HL-60 (cell line): Measurements from ENCODE around the gene MYBPC2.

ENCODE experiments used
- DNase-seq, 2 experiments: peaks; one replicate each; pipeline ENCODE4 v3.0.0-alpha.2; 2010 to 2020; ENCODE audit warnings: low read depth in 1 of 2, low spot score in 1 of 2
- H3K27ac ChIP-seq: fragments of 250-450 bp; sonication (Bioruptor Pico); replicated peaks from 2 replicates; pipeline ENCODE4 v1.5.1; 2020; ENCODE audit warnings: mild to moderate bottlenecking, moderate library complexity
- H3K27me3 ChIP-seq: fragments of 250-450 bp; sonication (Bioruptor Pico); 2 replicates; pipeline ENCODE4 v1.5.1; 2021; ENCODE audit warnings: mild to moderate bottlenecking, moderate library complexity; ENCODE audit not compliant: insufficient read depth, poor library complexity, severe bottlenecking
- H3K4me3 ChIP-seq: replicated peaks from 2 replicates; pipeline ENCODE4 v1.5.1; 2011; ENCODE audit warnings: mild to moderate bottlenecking, control low read depth, low read length; ENCODE audit not compliant: insufficient read depth
- GABPA ChIP-seq: IDR thresholded peaks from 2 replicates; pipeline ENCODE4 v1.6.1; 2012; ENCODE audit warnings: low read depth
- POLR2AphosphoS5 ChIP-seq: IDR thresholded peaks from 2 replicates; pipeline ENCODE4 v1.6.1; 2012; ENCODE audit warnings: low read depth
- SPI1 ChIP-seq: IDR thresholded peaks from 2 replicates; pipeline ENCODE4 v1.6.1; 2012; ENCODE audit warnings: low read depth, mild to moderate bottlenecking, borderline replicate concordance
- TF ChIP-seq, protein P1 (sequence below): IDR thresholded peaks from one replicate; pipeline ENCODE4 v1.5.1; 2011; ENCODE audit warnings: low read length, control low read depth, inconsistent platforms; ENCODE audit not compliant: insufficient read depth
- TF ChIP-seq, protein P2 (sequence below): IDR thresholded peaks from 2 replicates; pipeline ENCODE4 v1.6.1; 2012; ENCODE audit warnings: low read depth; ENCODE audit not compliant: insufficient replicate concordance

The MYBPC2 gene

DNA sequence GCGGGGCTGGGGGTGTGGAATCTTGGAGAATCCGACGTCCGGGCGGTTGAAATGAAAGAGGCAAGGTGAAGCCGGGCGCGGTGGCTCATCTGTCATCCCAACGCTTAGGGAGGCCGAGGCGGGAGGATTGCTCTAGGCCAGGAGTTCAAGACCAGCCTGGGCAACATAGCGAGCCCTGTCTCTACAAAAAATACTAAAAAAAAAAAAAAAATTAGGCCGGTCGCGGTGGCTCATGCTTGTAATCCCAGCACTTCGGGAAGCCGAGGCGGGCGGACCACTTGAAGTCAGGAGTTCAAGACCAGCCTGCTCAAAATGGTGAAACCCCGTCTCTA, 44.2 kb downstream of the MYBPC2 start:
- peak overlapping the region; percentile 75 for H3K4me3 ChIP-seq
- H3K27ac ChIP-seq: peak overlapping the region; percentile 67
- H3K27me3 ChIP-seq: no peaks in the 10 kb centered on the region
- no peak for DNase-seq
- TF ChIP-seq POLR2AphosphoS5 (no peak), GABPA (no peak), SPI1 (no peak)
- TF ChIP-seq, protein P1, sequence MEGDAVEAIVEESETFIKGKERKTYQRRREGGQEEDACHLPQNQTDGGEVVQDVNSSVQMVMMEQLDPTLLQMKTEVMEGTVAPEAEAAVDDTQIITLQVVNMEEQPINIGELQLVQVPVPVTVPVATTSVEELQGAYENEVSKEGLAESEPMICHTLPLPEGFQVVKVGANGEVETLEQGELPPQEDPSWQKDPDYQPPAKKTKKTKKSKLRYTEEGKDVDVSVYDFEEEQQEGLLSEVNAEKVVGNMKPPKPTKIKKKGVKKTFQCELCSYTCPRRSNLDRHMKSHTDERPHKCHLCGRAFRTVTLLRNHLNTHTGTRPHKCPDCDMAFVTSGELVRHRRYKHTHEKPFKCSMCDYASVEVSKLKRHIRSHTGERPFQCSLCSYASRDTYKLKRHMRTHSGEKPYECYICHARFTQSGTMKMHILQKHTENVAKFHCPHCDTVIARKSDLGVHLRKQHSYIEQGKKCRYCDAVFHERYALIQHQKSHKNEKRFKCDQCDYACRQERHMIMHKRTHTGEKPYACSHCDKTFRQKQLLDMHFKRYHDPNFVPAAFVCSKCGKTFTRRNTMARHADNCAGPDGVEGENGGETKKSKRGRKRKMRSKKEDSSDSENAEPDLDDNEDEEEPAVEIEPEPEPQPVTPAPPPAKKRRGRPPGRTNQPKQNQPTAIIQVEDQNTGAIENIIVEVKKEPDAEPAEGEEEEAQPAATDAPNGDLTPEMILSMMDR: no peak
- TF ChIP-seq, protein P2, sequence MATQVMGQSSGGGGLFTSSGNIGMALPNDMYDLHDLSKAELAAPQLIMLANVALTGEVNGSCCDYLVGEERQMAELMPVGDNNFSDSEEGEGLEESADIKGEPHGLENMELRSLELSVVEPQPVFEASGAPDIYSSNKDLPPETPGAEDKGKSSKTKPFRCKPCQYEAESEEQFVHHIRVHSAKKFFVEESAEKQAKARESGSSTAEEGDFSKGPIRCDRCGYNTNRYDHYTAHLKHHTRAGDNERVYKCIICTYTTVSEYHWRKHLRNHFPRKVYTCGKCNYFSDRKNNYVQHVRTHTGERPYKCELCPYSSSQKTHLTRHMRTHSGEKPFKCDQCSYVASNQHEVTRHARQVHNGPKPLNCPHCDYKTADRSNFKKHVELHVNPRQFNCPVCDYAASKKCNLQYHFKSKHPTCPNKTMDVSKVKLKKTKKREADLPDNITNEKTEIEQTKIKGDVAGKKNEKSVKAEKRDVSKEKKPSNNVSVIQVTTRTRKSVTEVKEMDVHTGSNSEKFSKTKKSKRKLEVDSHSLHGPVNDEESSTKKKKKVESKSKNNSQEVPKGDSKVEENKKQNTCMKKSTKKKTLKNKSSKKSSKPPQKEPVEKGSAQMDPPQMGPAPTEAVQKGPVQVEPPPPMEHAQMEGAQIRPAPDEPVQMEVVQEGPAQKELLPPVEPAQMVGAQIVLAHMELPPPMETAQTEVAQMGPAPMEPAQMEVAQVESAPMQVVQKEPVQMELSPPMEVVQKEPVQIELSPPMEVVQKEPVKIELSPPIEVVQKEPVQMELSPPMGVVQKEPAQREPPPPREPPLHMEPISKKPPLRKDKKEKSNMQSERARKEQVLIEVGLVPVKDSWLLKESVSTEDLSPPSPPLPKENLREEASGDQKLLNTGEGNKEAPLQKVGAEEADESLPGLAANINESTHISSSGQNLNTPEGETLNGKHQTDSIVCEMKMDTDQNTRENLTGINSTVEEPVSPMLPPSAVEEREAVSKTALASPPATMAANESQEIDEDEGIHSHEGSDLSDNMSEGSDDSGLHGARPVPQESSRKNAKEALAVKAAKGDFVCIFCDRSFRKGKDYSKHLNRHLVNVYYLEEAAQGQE: no peak

DNA sequence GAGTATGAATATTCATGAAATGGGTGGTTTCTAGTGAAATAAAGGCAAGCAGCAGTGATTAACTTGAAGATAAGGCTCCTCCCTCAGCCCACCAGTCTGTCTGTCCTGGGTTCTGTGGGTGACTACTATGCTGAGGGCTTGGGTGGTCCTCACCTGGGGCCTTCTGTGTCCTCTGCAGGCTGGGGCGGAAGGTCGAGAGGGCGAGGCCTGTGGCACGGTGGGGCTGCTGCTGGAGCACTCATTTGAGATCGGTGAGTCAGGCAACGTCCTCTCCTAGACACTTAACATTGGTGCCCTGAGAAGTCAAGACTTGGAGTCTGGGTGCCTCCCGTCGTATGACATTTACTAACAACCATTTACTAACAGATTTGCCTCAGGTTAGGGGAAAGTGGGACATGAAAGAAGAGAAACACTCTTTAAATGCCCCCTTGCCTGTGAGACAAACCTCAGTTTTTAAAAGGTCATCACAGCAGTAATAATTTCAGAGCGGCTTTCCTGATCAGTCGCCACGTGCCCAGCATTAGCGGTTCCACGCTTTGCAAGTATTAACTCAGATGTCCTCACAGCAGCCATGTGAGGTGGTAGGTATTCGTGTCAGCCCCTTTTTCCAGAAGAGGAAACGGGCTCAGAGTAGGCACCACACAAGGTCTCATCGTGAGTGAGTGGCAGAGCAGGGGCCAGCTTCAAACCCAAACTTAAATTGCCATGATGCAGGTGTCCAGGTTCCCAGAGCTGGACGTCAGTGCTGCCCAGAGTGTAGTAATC, 45.2 kb downstream of the MYBPC2 start:
- H3K4me3 ChIP-seq: no peak overlapping the region
- DNase-seq: no peak
- H3K27ac ChIP-seq: no peak overlapping the region
- H3K27me3 ChIP-seq: no peaks in the 10 kb centered on the region
- TF ChIP-seq, protein P2: no peak
- TF ChIP-seq, protein P1: no peak
- TF ChIP-seq SPI1: no peak
- TF ChIP-seq GABPA: no peak
- TF ChIP-seq POLR2AphosphoS5: no peak

DNA sequence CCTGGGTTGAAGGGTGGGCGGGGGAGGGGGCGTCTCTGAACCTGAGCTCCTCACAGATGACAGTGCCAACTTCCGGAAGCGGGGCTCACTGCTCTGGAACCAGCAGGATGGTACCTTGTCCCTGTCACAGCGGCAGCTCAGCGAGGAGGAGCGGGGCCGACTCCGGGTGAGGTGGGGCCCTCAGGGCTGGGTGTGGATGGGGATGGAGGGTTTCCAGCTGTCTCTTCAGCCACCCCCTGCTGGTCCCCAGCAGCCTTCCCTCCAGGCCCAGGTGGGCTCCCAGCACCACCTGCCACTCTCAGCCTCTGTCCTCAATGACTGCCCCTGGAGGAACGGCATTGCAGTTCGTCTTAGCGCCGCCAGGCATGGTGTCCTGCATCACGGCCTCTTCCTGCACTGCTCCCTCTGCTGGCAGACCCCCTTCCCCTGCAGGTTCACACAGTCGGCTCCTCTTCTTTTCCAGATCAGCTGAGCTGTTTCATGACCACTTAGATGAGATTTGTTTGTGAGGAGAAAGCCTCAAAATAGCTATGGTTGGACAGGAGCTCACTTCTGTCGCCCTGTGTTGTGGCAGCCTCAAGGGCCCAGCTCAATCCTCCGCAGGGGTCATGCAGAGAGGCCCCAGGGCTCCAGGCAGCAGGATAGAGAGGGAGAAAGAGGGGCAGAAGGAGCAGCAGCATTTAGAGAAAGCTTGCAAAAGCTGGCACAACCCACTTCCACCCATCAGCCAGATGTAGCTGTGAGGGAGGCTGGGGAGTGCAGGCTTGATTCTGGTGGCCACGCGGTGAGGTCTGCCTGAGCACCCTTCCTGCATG, 46.4 kb downstream of the MYBPC2 start:
- TF ChIP-seq, protein P1: peak; percentile 10
- no peak for TF ChIP-seq POLR2AphosphoS5
- Histone ChIP-seq H3K4me3 (no peak overlapping the region), H3K27ac (no peak overlapping the region), H3K27me3 (no peaks in the 10 kb centered on the region)
- no peak for DNase-seq
